H54 (cell line): Measurements from ENCODE around the gene POLQ.
"Not testable (repeated sequence)": the region's sequence is repeated elsewhere in the genome, so short reads cannot be mapped to it uniquely, and the experiment has no call there.

Experiments
- DNase-seq: peaks from one replicate; pipeline ENCODE4 v3.0.0; 2011; ENCODE audit warnings: low spot score, mixed read lengths; ENCODE audit not compliant: insufficient read length
- FAIRE-seq: peaks from 3 replicates; lab custom pipeline; 2011; peaks lifted over from hg19 to GRCh38; lab: Jason Lieb, UNC
- POLR2A ChIP-seq: IDR thresholded peaks from 2 replicates; pipeline ENCODE4 v1.6.1; 2011; ENCODE audit warnings: low read depth, mild to moderate bottlenecking, low read length

Gene POLQ

GRCh38 chr3:121431726-121432517 is 113.9 kb downstream of the POLQ start:
- TF ChIP-seq POLR2A: no peak
- DNase-seq (peak; percentile 4), FAIRE-seq (peak; percentile 67)

GRCh38 chr3:121430664-121431215 is 115.0 kb downstream of the POLQ start:
- no peak for TF ChIP-seq POLR2A
- no peak for FAIRE-seq
- DNase-seq: no peak

- TF ChIP-seq POLR2A: no peak
- FAIRE-seq (no peak), DNase-seq (no peak)
Observed at GRCh38 chr3:121424549-121424948, 121.2 kb downstream of the POLQ start.

- no peak for TF ChIP-seq POLR2A
- FAIRE-seq (no peak), DNase-seq (no peak)
Observed at GRCh38 chr3:121418182-121418581, 127.6 kb downstream of the POLQ start.

- no peak for FAIRE-seq
- no peak for DNase-seq
- no peak for TF ChIP-seq POLR2A
Observed at GRCh38 chr3:121414924-121415323, 130.9 kb downstream of the POLQ start.

GRCh38 chr3:121411523-121411922 is 134.3 kb downstream of the POLQ start:
- no peak for FAIRE-seq
- TF ChIP-seq POLR2A: no peak
- no peak for DNase-seq

GRCh38 chr3:121405631-121406030 is 140.2 kb downstream of the POLQ start:
- FAIRE-seq: no peak
- no peak for TF ChIP-seq POLR2A
- DNase-seq: no peak

- FAIRE-seq (no peak), DNase-seq (no peak)
- no peak for TF ChIP-seq POLR2A
Observed at GRCh38 chr3:121399820-121400219, 146.0 kb downstream of the POLQ start.

GRCh38 chr3:121398051-121398450 is 147.7 kb downstream of the POLQ start:
- not testable (repeated sequence) for FAIRE-seq, DNase-seq

GRCh38 chr3:121395967-121396366 is 149.8 kb downstream of the POLQ start:
- FAIRE-seq, DNase-seq: not testable (repeated sequence)

- DNase-seq, FAIRE-seq: not testable (repeated sequence)
Observed at GRCh38 chr3:121388308-121388707, 157.5 kb downstream of the POLQ start.
